Naive thymus-derived CD8-positive, alpha-beta T cell (primary cell): ENCODE measurements around the gene CACNA1B. TPM values are rescaled to one million over a fixed set of nuclear protein-coding genes. Genes with fewer than 3 reads are reported as not detected.

Experiments used
- ATAC-seq, 2 donors: fragments of 150-1000 bp; cut with Tn5 transposase in 1 of 2; sonication (Bioruptor Pico), chemical (Tn5 transposase) in 1 of 2; 1 replicate in 1 of 2; 2 replicates in 1 of 2; pipeline ENCODE4 v1.10.0; 2021; ENCODE audit warnings: mild to moderate bottlenecking in 2 of 2, moderate library complexity in 2 of 2
- POLR2A ChIA-PET: fragments of 350-600 bp; sonication (Branson Sonifier 250); formaldehyde crosslinking; loops from one replicate; lab custom pipeline; 2021; ENCODE audit warnings: antibody characterized with exemption; lab: Charles Lee
- DNase-seq, 10 donors: peaks; one replicate each; pipeline versions ENCODE4 v3.0.0 to v3.0.0-alpha.2; 2020 to 2022
- H3K27ac Mint-ChIP-seq, 10 donors: one replicate each; pipeline ENCODE4 v1.8.0; 2020 to 2022; ENCODE audit warnings: mild to moderate bottlenecking in 10 of 10, mixed read lengths in 10 of 10, moderate library complexity in 4 of 10, inconsistent platforms in 1 of 10
- H3K27me3 Mint-ChIP-seq, 5 donors: one replicate each; pipeline ENCODE4 v1.8.0; 2021 to 2022; ENCODE audit warnings: mixed read lengths in 5 of 5
- H3K36me3 Mint-ChIP-seq, 3 donors: one replicate each; pipeline ENCODE4 v1.8.0; 2020 to 2022; ENCODE audit warnings: mixed read lengths in 3 of 3, mild to moderate bottlenecking in 2 of 3, inconsistent platforms in 1 of 3
- H3K4me1 Mint-ChIP-seq, 4 donors: one replicate each; pipeline ENCODE4 v1.8.0; 2021 to 2022; ENCODE audit warnings: mixed read lengths in 4 of 4
- H3K4me3 Mint-ChIP-seq, 10 donors: one replicate each; pipeline ENCODE4 v1.8.0; 2020 to 2022; ENCODE audit warnings: mild to moderate bottlenecking in 10 of 10, mixed read lengths in 10 of 10, moderate library complexity in 6 of 10, inconsistent platforms in 1 of 10
- H3K9me3 Mint-ChIP-seq, 9 donors: one replicate each; pipeline ENCODE4 v1.8.0; 2020 to 2022; ENCODE audit warnings: mixed read lengths in 9 of 9, mild to moderate bottlenecking in 3 of 9, inconsistent platforms in 1 of 9, moderate library complexity in 1 of 9
- polyA plus RNA-seq, 3 donors: library from polyadenylated mRNA; unstranded; fragments of 300-500 nt; fragmentation: Illumina TruSeq; gene quantifications; one replicate each; pipeline ENCODE4 v1.2.3, GENCODE V29; 2021
- total RNA-seq, 8 experiments: library from RNA in 2 of 8; stranded (reverse) in 2 of 8; gene quantifications; one replicate each; pipeline ENCODE4 v1.2.3 and lab custom pipeline; 2021 to 2026

The CACNA1B gene
- total and polyA plus RNA-seq, 5 experiments from 2014 or later, result not detected

DNA sequence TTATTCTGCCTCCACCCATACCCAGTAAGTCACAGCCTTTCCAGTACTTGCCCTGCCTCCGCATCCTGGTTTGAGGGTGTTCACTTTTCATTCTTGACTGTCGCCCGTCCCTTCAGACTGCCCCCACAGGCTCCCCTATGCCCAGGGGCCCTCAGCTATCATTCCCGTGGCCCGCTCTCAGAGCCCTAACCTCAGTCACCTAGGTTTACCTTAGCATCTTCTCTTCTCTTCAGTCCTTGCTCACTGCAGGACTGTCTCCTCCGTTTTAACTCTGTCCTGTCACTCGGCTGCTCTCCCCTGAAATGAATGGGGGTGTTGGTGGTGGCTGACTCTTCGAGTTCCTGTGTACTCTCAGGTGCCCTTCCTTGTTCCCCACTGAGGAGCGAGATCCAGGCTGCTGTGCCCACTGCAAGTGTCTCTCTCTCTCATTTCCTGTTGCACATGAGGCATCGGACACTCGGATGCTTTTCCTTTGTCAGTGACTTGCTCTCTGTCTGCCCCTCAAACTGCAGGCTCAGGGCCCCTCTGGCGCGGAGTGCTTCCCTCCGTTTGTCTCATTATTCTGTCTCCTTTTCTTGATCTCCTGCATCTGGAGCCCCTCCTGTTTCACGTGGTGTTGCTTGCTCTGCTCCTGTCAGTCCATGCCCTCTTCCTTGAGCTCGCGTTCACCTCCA, 89.8 kb downstream of the CACNA1B start:
- Mint-ChIP-seq H3K36me3 (peaks cover 0 to 10% (median 2%) of the 10 kb centered on the region in 3 donors), H3K4me3 (no peak overlapping the region), H3K4me1 (peaks cover 0 to 3% (median 0%) of the 10 kb centered on the region in 4 donors), H3K27me3 (peaks cover 15 to 58% (median 38%) of the 10 kb centered on the region in 5 donors), H3K9me3 (peaks cover 0 to 29% (median 4%) of the 10 kb centered on the region in 9 donors), H3K27ac (no peak overlapping the region)
- DNase-seq (no peak), ATAC-seq (no peak)
- POLR2A ChIA-PET, result no interaction called here

DNA sequence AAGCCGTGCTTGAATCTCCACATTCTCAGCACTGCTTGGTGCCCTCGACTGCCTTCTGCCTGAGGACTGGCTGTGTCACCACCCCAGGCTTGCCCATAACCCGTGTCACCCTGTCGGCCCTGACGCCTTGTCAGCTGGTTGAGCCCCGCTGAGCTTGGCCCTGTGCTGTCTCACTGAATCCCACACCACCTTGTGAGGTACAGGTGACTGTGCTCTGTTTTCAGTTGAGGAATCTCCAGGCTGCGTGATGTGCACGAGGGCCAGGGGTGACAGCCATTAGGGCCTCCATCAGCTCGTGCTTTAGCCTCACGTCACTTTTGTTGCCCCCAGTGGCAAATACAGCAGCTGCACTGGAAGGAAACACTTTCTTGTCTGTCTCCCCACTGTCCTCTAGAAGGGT, 90.7 kb downstream of the CACNA1B start:
- peaks cover 0 to 10% (median 2%) of the 10 kb centered on the region in 3 donors for H3K36me3 Mint-ChIP-seq
- no peak for DNase-seq
- POLR2A ChIA-PET, result no interaction called here
- no peak for ATAC-seq
- H3K4me1 Mint-ChIP-seq, result peaks cover 0 to 3% (median 0%) of the 10 kb centered on the region in 4 donors
- peak overlapping the region in 1 of 10 donors; percentile 65 for H3K27ac Mint-ChIP-seq
- H3K27me3 Mint-ChIP-seq, result peaks cover 15 to 66% (median 45%) of the 10 kb centered on the region in 5 donors
- no peak overlapping the region for H3K4me3 Mint-ChIP-seq
- peaks cover 0 to 21% (median 2%) of the 10 kb centered on the region in 9 donors for H3K9me3 Mint-ChIP-seq

DNA sequence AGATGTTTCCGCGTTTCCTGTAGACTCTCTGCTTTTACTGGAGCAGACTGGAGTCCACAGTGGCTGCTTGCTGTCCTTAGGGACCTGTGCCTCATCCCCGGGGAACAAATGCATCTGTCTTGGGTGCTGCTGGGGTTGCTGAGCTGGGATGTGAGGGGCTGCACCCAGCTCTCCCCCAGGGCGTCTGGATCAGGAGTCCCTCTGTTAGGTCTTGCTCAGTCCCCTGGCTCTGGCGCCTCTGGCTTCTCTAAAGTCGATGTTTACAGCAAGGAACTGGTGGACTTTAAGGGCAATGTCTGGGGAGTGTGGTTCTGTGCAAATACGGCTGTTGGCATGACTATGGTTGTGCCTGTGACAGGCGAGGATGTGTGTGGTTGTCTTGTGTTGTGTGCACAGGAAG, 91.4 kb downstream of the CACNA1B start:
- Mint-ChIP-seq H3K4me1 (peaks cover 0 to 3% (median 0%) of the 10 kb centered on the region in 4 donors), H3K27ac (peak overlapping the region in 1 of 10 donors; percentile 56), H3K36me3 (peaks cover 0 to 10% (median 0%) of the 10 kb centered on the region in 3 donors), H3K4me3 (no peak overlapping the region), H3K9me3 (peaks cover 0 to 13% (median 2%) of the 10 kb centered on the region in 9 donors), H3K27me3 (peaks cover 15 to 70% (median 47%) of the 10 kb centered on the region in 5 donors)
- POLR2A ChIA-PET, result no interaction called here
- no peak for ATAC-seq
- DNase-seq, result peak in 1 of 10 donors; percentile 3

DNA sequence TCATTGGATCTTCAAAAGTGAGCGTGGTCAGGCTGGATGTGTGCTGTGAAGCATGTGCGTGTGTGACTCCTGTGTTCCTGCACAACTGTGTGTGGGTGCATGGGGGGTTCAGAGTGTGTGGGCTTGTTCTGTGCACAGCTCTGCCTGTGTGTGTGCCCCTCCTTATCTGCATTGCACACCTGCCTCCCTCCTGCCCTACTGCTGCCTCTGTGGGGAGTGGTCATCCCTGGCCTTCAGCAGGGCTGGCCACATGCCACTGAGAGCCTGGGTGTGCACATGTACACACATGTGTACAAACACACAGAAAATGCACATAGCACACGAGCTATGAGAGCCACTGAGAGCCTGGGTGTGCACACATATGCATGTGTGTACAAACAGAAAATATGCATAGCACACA, 92.1 kb downstream of the CACNA1B start:
- no peak for ATAC-seq
- no peak overlapping the region for H3K27ac Mint-ChIP-seq
- peaks cover 0 to 7% (median 0%) of the 10 kb centered on the region in 9 donors for H3K9me3 Mint-ChIP-seq
- peaks cover 0 to 3% (median 0%) of the 10 kb centered on the region in 4 donors for H3K4me1 Mint-ChIP-seq
- peaks cover 15 to 63% (median 43%) of the 10 kb centered on the region in 5 donors for H3K27me3 Mint-ChIP-seq
- H3K36me3 Mint-ChIP-seq, result peaks cover 0 to 5% (median 0%) of the 10 kb centered on the region in 3 donors
- POLR2A ChIA-PET, result no interaction called here
- no peak for DNase-seq
- no peak overlapping the region for H3K4me3 Mint-ChIP-seq

DNA sequence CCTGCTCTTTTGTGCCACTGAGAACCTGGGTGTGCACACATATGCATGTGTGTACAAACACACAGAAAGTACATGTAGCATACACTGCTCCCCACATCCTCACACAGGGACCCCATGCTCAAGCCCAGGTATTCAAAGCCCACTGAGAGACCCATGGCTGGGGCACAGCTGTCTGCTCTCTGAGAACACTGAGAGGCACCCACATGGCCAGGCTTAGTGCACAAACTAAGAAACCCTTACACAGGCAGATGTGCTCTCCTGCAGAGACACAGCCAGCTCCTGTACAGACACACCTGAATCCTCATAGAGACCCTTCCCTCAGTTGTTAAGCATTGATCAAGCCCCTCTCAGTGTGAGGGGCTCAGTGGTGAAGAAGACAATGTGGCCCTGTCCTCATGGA, 92.5 kb downstream of the CACNA1B start:
- H3K36me3 Mint-ChIP-seq, result peaks cover 0 to 5% (median 0%) of the 10 kb centered on the region in 3 donors
- POLR2A ChIA-PET, result no interaction called here
- no peak overlapping the region for H3K27ac Mint-ChIP-seq
- H3K4me1 Mint-ChIP-seq, result peaks cover 0 to 3% (median 0%) of the 10 kb centered on the region in 4 donors
- DNase-seq (no peak), ATAC-seq (no peak)
- H3K27me3 Mint-ChIP-seq, result peaks cover 15 to 61% (median 43%) of the 10 kb centered on the region in 5 donors
- no peak overlapping the region for H3K4me3 Mint-ChIP-seq
- H3K9me3 Mint-ChIP-seq, result peaks cover 0 to 4% (median 0%) of the 10 kb centered on the region in 9 donors

DNA sequence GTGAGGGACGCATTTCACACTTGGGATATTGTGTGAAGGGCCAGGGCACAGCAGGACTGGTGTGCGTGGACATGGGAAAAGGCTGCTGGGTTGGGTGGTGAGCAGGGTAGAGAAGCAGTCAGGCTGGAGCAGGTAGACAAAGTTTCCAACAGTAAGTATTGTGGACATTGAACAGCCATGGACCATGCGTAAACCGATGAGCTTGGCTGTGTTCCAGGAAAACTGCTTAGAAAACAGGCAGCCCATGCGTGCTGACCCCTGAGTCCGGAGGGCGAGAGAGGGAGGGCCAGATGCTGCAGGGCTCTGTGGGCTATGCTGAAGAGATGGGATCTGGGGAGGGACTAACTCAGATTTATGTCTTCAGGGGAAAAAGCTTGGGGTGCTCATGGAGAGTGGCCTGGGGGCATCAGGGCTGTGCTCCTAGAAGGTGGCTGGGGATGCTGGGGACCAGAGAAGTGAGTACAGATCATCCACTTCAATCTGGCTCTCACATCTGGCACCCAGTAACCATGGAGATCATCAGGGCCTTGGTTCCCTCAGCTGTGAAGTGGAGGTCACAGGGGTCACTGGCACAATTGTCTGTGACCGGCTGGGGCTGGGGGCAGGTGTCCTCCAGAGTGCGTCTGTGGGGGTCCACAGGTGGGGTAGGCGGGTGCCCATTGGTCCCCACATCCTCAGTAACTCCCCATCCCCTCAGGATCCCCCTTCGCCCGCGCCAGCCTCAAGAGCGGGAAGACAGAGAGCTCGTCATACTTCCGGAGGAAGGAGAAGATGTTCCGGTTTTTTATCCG, 93.3 kb downstream of the CACNA1B start:
- POLR2A ChIA-PET, result no interaction called here
- peaks cover 0 to 4% (median 0%) of the 10 kb centered on the region in 9 donors for H3K9me3 Mint-ChIP-seq
- peak overlapping the region in 1 of 10 donors; percentile 46 for H3K27ac Mint-ChIP-seq
- H3K36me3 Mint-ChIP-seq, result peaks cover 0 to 5% (median 0%) of the 10 kb centered on the region in 3 donors
- ATAC-seq (no peak), DNase-seq (peak in 1 of 10 donors; percentile 7)
- H3K27me3 Mint-ChIP-seq, result peaks cover 14 to 61% (median 43%) of the 10 kb centered on the region in 5 donors
- no peak overlapping the region for H3K4me3 Mint-ChIP-seq
- peaks cover 0 to 3% (median 0%) of the 10 kb centered on the region in 4 donors for H3K4me1 Mint-ChIP-seq

DNA sequence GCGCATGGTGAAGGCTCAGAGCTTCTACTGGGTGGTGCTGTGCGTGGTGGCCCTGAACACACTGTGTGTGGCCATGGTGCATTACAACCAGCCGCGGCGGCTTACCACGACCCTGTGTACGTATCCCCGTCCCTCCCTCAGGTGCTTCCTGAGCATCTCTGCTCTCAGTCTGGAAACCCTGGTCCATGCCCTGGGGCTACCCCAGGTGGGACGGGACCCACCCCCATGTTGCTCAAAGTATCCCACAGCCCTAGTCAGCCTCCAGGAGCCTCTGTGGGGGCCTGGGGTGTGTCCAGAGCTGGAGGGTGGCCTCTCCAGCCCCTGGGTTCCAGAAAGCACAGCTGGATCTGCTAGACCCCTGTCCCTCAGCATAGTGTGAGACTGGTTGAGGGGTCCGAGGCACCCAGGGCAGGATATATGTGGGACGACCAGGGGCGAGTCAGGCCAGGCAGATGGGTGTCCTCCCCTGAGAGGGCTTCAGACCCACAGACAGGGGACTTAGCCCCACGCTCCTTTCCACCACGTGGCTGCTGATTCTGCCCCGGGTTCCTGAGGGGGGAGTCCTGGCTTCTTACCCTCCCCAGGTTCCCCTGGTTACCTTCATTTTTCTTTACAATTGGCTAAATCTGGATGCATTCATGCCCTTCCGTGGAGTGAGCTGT, 94.0 kb downstream of the CACNA1B start:
- Mint-ChIP-seq H3K27ac (no peak overlapping the region), H3K9me3 (peaks cover 0 to 4% (median 0%) of the 10 kb centered on the region in 9 donors), H3K36me3 (peaks cover 0 to 5% (median 0%) of the 10 kb centered on the region in 3 donors), H3K4me1 (peaks cover 0 to 3% (median 0%) of the 10 kb centered on the region in 4 donors), H3K27me3 (peaks cover 14 to 61% (median 43%) of the 10 kb centered on the region in 5 donors), H3K4me3 (no peak overlapping the region)
- DNase-seq (peak in 1 of 10 donors; percentile 12), ATAC-seq (no peak)
- POLR2A ChIA-PET, result no interaction called here

DNA sequence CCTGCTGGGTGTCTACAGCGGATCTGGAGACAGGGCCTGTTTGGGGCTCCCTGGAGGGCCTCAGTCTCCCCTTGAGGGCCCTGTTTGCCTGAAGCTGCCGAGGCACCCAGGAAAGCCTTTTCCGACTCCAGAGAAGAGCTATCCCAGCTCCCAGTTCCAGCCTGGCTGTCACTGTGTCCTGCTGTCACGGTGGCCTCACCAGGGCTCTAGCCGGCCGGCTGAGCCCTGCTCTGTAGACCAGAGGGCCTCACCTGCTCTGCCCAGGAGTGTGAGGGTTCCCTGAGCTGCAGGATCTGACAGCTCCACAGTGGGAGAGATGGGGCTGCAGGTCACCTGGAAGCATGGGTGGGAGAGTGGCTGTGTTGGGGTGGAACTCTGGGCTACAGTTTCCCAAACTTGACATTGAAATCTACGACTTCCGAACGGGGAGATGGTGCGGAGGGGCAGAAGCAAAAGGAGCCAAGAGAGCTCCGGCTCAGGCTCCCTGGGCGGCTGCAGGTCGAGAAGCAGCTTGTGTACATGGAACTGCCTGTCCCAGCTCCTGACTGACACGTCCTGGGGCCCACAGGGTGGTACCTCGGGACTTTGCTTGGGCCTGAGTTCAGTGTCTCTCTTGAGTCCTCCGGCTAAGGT, 94.9 kb downstream of the CACNA1B start:
- peaks cover 0 to 3% (median 0%) of the 10 kb centered on the region in 4 donors for H3K4me1 Mint-ChIP-seq
- DNase-seq, result peak in 1 of 10 donors; percentile 7
- H3K27ac Mint-ChIP-seq, result peak overlapping the region in 2 of 10 donors; percentile 40 to 43
- peaks cover 10 to 55% (median 38%) of the 10 kb centered on the region in 5 donors for H3K27me3 Mint-ChIP-seq
- no peaks in the 10 kb centered on the region for H3K9me3 Mint-ChIP-seq
- POLR2A ChIA-PET, result no interaction called here
- peak overlapping the region in 1 of 10 donors; percentile 12 for H3K4me3 Mint-ChIP-seq
- ATAC-seq, result no peak
- H3K36me3 Mint-ChIP-seq, result no peaks in the 10 kb centered on the region

DNA sequence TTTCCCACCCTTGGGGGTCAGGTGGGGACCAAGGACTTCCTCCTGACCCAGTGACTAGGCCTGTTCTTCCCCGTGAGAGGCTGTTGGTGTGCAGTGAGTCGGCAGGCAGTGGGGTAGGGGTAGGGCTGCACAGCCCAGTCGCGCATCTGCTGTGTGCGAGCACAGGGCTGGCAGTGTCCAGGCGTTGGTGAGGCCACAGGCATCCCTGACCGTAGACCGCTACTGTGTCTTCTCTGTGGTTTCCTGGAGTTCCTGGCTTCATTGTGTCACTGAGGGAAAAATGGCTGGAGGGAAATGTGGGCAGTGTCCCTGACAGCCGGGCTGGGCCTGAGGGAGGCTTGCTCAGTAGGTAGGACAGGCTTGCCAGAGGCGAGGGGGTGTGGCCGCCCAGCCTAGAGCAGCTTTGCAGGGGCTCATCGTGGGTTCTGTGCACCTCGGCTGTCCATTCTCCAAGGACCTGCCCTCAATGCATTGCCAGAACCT, 95.4 kb downstream of the CACNA1B start:
- no peak for ATAC-seq
- no peaks in the 10 kb centered on the region for H3K36me3 Mint-ChIP-seq
- H3K4me1 Mint-ChIP-seq, result peaks cover 0 to 5% (median 0%) of the 10 kb centered on the region in 4 donors
- no peak overlapping the region for H3K4me3 Mint-ChIP-seq
- peaks cover 8 to 50% (median 35%) of the 10 kb centered on the region in 5 donors for H3K27me3 Mint-ChIP-seq
- POLR2A ChIA-PET, result no interaction called here
- H3K9me3 Mint-ChIP-seq, result no peaks in the 10 kb centered on the region
- DNase-seq, result peak in 1 of 10 donors; percentile 10
- H3K27ac Mint-ChIP-seq, result peak overlapping the region in 1 of 10 donors; percentile 52

DNA sequence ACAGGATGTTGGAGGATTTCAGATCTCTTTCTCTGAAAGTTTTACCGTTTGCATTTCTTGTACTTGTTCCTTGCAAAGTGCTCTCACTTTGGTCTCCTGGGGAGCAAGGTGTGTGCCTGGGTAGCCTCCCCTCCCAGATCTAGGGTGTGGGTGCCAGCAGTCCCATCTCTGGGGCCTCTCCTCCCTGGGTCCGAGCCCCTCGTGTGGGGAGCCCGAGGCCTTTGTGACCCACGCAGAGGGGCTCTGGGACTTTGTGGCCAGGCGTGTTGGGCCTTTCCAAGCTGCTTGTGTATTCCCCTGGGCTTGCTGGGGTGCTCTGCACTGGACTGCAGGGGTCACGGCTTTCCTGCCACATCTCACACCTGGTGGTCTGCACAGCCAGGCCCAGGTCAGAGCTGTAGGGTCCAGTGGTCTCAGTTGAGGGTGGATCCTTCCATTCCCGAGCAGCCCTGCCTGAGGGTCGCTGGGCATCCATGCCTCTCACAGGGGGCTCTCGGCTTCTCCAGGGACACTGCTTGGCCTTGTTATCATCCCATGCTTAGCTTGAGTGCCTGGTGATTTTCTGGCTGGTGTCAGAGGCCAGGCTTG, 96.3 kb downstream of the CACNA1B start:
- Mint-ChIP-seq H3K27ac (no peak overlapping the region), H3K4me1 (peaks cover 0 to 5% (median 0%) of the 10 kb centered on the region in 4 donors), H3K9me3 (no peaks in the 10 kb centered on the region), H3K36me3 (no peaks in the 10 kb centered on the region), H3K27me3 (peaks cover 8 to 44% (median 32%) of the 10 kb centered on the region in 5 donors), H3K4me3 (no peak overlapping the region)
- POLR2A ChIA-PET, result no interaction called here
- ATAC-seq (no peak), DNase-seq (peak in 1 of 10 donors; percentile 11)

DNA sequence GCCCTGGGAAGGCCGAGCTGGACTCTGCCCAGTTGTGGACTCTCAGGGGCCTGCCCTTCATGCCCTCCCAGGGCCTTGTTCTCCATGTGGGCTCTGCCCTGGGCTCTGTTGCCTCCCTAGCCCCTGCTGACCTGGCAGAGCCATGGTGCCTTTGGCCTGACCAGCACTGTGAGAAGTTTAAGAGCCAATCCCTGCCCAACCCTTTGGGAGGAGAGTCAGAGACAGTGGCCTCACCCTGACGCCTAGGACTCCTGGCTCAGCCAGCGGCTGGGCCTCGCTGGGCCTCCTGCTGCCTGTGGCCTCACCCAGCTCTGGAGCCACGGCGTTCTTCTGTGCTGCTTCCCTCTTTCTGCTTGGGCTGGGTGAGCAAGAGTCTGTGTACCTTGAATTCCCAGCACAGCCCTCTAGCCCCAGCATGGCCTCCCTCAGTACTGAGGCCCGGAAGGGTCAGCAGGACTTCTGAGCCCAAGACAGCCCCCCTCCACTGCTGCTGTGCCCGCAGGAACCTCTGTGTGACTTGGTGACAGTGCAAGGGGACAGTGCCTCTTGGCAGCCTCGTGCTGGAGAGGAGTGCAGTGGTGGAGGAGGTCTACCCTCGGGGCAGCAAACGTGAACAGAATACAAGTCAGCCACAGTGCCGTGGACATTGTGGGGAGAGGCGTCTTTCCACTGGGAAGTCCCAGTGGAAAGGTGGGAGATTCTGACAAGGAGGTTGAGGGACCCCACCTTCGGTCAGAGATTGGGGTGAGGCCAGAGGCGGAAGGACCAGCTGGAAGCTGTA, 97.4 kb downstream of the CACNA1B start:
- Mint-ChIP-seq H3K27ac (no peak overlapping the region), H3K9me3 (no peaks in the 10 kb centered on the region), H3K27me3 (peaks cover 4 to 34% (median 24%) of the 10 kb centered on the region in 5 donors), H3K4me1 (peaks cover 0 to 3% (median 0%) of the 10 kb centered on the region in 4 donors), H3K36me3 (no peaks in the 10 kb centered on the region), H3K4me3 (no peak overlapping the region)
- POLR2A ChIA-PET, result no interaction called here
- peak in 1 of 10 donors; percentile 16 for DNase-seq
- ATAC-seq, result no peak
